ENCODE results near the gene HSD17B2.

DNA sequence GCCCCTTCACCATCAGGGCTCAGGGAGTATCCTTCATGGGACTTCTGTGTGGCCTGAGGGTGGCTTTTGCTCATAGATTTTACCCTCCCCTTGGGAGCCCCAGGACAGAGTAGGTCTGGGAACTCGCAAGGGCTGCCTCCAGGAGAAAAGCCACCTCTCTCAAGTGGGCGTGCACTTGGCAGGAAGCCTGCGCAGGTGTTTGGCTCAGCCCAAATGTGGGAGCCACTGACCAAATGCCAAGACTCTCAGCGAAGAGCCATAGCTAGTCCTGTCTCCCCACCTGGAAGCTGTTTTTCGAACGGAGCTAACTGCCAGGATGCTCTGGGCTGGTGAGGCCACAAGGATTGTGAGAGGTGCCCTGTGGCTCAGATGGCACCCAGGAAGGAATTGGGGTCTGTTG, 2.0 kb upstream of the HSD17B2 start:
- TF ChIP-seq, protein P1, sequence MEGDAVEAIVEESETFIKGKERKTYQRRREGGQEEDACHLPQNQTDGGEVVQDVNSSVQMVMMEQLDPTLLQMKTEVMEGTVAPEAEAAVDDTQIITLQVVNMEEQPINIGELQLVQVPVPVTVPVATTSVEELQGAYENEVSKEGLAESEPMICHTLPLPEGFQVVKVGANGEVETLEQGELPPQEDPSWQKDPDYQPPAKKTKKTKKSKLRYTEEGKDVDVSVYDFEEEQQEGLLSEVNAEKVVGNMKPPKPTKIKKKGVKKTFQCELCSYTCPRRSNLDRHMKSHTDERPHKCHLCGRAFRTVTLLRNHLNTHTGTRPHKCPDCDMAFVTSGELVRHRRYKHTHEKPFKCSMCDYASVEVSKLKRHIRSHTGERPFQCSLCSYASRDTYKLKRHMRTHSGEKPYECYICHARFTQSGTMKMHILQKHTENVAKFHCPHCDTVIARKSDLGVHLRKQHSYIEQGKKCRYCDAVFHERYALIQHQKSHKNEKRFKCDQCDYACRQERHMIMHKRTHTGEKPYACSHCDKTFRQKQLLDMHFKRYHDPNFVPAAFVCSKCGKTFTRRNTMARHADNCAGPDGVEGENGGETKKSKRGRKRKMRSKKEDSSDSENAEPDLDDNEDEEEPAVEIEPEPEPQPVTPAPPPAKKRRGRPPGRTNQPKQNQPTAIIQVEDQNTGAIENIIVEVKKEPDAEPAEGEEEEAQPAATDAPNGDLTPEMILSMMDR (IDR thresholded peaks at IDR 0.05) = no peak
- TF ChIP-seq POLR2AphosphoS5 (IDR thresholded peaks at IDR 0.05) (no peak), POLR2A (IDR thresholded peaks at IDR 0.05) (no peak)
